ENCODE measurements around the gene PHKG2.

Gene PHKG2

GRCh38 chr16:30773826-30774225 lies 25.6 kb downstream of the PHKG2 start:
- no peak for DNase-seq (ENCODE audit: low read depth in 2 of 3, low spot score in 1 of 3)

- no peak for DNase-seq (ENCODE audit: low read depth in 2 of 3, low spot score in 1 of 3)
Observed at GRCh38 chr16:30774367-30775130, 26.3 kb downstream of the PHKG2 start.

- no peak for DNase-seq (ENCODE audit: low read depth in 2 of 3, low spot score in 1 of 3)
Observed at GRCh38 chr16:30775131-30775391, 26.8 kb downstream of the PHKG2 start.

- peak; percentile 58 to 65 (median 58) for DNase-seq (ENCODE audit: low read depth in 2 of 3, low spot score in 1 of 3)
Observed at GRCh38 chr16:30775392-30776188, 27.4 kb downstream of the PHKG2 start.

- no peak for DNase-seq (ENCODE audit: low read depth in 2 of 3, low spot score in 1 of 3)
Observed at GRCh38 chr16:30777591-30778297, 29.5 kb downstream of the PHKG2 start.

- no peak for DNase-seq (ENCODE audit: low read depth in 2 of 3, low spot score in 1 of 3)
Observed at GRCh38 chr16:30778549-30779244, 30.5 kb downstream of the PHKG2 start.

GRCh38 chr16:30779596-30779995 lies 31.4 kb downstream of the PHKG2 start:
- no peak for DNase-seq (ENCODE audit: low read depth in 2 of 3, low spot score in 1 of 3)

GRCh38 chr16:30780021-30780420 lies 31.8 kb downstream of the PHKG2 start:
- no peak for DNase-seq (ENCODE audit: low read depth in 2 of 3, low spot score in 1 of 3)

GRCh38 chr16:30780549-30780948 lies 32.3 kb downstream of the PHKG2 start:
- DNase-seq (ENCODE audit: low read depth in 2 of 3, low spot score in 1 of 3) = no peak

- no peak for DNase-seq (ENCODE audit: low read depth in 2 of 3, low spot score in 1 of 3)
Observed at GRCh38 chr16:30782486-30783279, 34.5 kb downstream of the PHKG2 start.

GRCh38 chr16:30783280-30784109 lies 35.3 kb downstream of the PHKG2 start:
- DNase-seq (ENCODE audit: low read depth in 2 of 3, low spot score in 1 of 3) = no peak

- no peak for DNase-seq (ENCODE audit: low read depth in 2 of 3, low spot score in 1 of 3)
Observed at GRCh38 chr16:30784215-30784614, 36.0 kb downstream of the PHKG2 start.

- no peak for DNase-seq (ENCODE audit: low read depth in 2 of 3, low spot score in 1 of 3)
Observed at GRCh38 chr16:30785126-30786106, 37.2 kb downstream of the PHKG2 start.

GRCh38 chr16:30786115-30786935 lies 38.1 kb downstream of the PHKG2 start:
- DNase-seq (ENCODE audit: low read depth in 2 of 3, low spot score in 1 of 3) = no peak

- DNase-seq (ENCODE audit: low read depth in 2 of 3, low spot score in 1 of 3) = no peak
Observed at GRCh38 chr16:30786936-30787612, 38.8 kb downstream of the PHKG2 start, which contains the start of gene ZNF629. Gene ZNF629, minus strand, starts transcription at chr16:30787205. Its CDS starts 2,723 bp downstream, at chr16:30784482.

GRCh38 chr16:30787613-30788378 lies 39.6 kb downstream of the PHKG2 start:
- no peak for DNase-seq (ENCODE audit: low read depth in 2 of 3, low spot score in 1 of 3)
